ENCODE results near the gene RASSF1. TPM values are rescaled to one million over a fixed set of nuclear protein-coding genes. Genes with fewer than 3 reads are reported as not detected.

Gene RASSF1
- total and polyA plus RNA-seq, 2 of the 13 experiments (the other 11 are each of a cell fraction or from before 2014, with no cell fraction given), result 10.2 to 27.5 TPM

- TF ChIP-seq, protein P1, sequence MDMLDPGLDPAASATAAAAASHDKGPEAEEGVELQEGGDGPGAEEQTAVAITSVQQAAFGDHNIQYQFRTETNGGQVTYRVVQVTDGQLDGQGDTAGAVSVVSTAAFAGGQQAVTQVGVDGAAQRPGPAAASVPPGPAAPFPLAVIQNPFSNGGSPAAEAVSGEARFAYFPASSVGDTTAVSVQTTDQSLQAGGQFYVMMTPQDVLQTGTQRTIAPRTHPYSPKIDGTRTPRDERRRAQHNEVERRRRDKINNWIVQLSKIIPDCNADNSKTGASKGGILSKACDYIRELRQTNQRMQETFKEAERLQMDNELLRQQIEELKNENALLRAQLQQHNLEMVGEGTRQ (IDR thresholded peaks at IDR 0.05; ENCODE audit: low read depth, low read length), result no peak
- TF ChIP-seq, protein P1 (CRISPR knock-in tag; IDR thresholded peaks at IDR 0.05; ENCODE audit: borderline replicate concordance), result peak; percentile 38; the same call in 1 of the 2 replicates
- TF ChIP-seq GTF3A (CRISPR knock-in tag; conservative IDR thresholded peaks at IDR 0.05) (peak; percentile 90; the same call in 1 of the 2 replicates), ZNF563 (CRISPR knock-in tag; IDR thresholded peaks at IDR 0.05) (peak; percentile 54; the same call in 1 of the 2 replicates), CCDC6 (CRISPR knock-in tag; IDR thresholded peaks at IDR 0.05) (no peak), ZHX2 (IDR thresholded peaks at IDR 0.05; ENCODE audit: low read depth) (no peak; the same call in 1 of the 2 replicates), ZHX2 (CRISPR knock-in tag; IDR thresholded peaks at IDR 0.05; ENCODE audit: borderline replicate concordance) (peak; percentile 37; the same call in 1 of the 2 replicates), SIX1 (CRISPR knock-in tag; IDR thresholded peaks at IDR 0.05; ENCODE audit: borderline replicate concordance) (peak; percentile 48), GATAD1 (CRISPR knock-in tag; IDR thresholded peaks at IDR 0.05) (peak; percentile 86), PAX8 (CRISPR knock-in tag; IDR thresholded peaks at IDR 0.05; ENCODE audit: borderline replicate concordance) (peak; percentile 97; the same call in 1 of the 2 replicates), IRF9 (CRISPR knock-in tag; IDR thresholded peaks at IDR 0.05; ENCODE audit: borderline replicate concordance) (peak; percentile 77; the same call in 1 of the 2 replicates), KMT2B (CRISPR knock-in tag; IDR thresholded peaks at IDR 0.05) (peak; percentile 7; the same call in 1 of the 2 replicates), TOE1 (CRISPR knock-in tag; IDR thresholded peaks at IDR 0.05) (no peak), POLR2A (IDR thresholded peaks at IDR 0.05; ENCODE audit: insufficient read depth in 1 of 2, low read depth in 2 of 2, low read length in 2 of 2) (peak in 1 of 2 experiments; percentile 61; a peak in 2 of 4 replicates), ZBTB38 (CRISPR knock-in tag; IDR thresholded peaks at IDR 0.05) (peak; percentile 27; the same call in 1 of the 2 replicates), ELF1 (CRISPR knock-in tag; IDR thresholded peaks at IDR 0.05) (no peak), RBAK (CRISPR knock-in tag; IDR thresholded peaks at IDR 0.05) (no peak)
- TF ChIP-seq, protein P2, sequence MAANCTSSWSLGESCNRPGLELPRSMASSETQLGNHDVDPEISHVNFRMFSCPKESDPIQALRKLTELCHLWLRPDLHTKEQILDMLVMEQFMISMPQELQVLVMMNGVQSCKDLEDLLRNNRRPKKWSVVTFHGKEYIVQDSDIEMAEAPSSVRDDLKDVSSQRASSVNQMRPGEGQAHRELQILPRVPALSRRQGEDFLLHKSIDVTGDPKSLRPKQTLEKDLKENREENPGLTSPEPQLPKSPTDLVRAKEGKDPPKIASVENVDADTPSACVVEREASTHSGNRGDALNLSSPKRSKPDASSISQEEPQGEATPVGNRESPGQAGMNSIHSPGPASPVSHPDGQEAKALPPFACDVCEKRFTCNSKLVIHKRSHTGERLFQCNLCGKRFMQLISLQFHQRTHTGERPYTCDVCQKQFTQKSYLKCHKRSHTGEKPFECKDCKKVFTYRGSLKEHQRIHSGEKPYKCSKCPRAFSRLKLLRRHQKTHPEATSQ (CRISPR knock-in tag; IDR thresholded peaks at IDR 0.05; ENCODE audit: borderline replicate concordance), result no peak; the same call in 1 of the 2 replicates
Observed at GRCh38 chr3:50337175-50337861, 3.3 kb downstream of the RASSF1 start (continued).
